HepG2 (cell line): ENCODE results near the gene ZNF780B. TPM values are rescaled to one million over a fixed set of nuclear protein-coding genes. Genes with fewer than 3 reads are reported as not detected.

Experiments
- ATAC-seq: fragments of 200-7000 bp; cut with Tn5 transposase; 3 replicates; pipeline ENCODE4 v1.9.1; 2020; ENCODE audit warnings: mild to moderate bottlenecking, moderate library complexity
- BruUV-seq: library from RNA; stranded (reverse); fragments of 400-500 nt; replicated peaks from 2 replicates; lab custom pipeline; 2021; lab: Mats Ljungman, UMichigan
- CTCF ChIA-PET: fragments of 300-600 bp; formaldehyde crosslinking; extraction: SDS; loops from one replicate; lab custom pipeline; 2021; ENCODE audit warnings: low total read pairs, inconsistent platforms, low intra/inter-chr PET ratio; lab: Yijun Ruan, JAX
- POLR2A ChIA-PET: fragments of 350-600 bp; sonication (Branson Sonifier 250); formaldehyde crosslinking; loops from one replicate; lab custom pipeline; 2020; ENCODE audit warnings: antibody characterized with exemption, inconsistent platforms; lab: Yijun Ruan, JAX
- DNase-seq: peaks from one replicate; pipeline ENCODE4 v3.0.0-alpha.2; 2015; ENCODE audit warnings: low spot score
- FAIRE-seq: peaks from 3 replicates; lab custom pipeline; 2011; peaks lifted over from hg19 to GRCh38; lab: Jason Lieb, UNC
- H2AFZ ChIP-seq: one replicate; pipeline ENCODE4 v1.6.1; 2011; ENCODE audit warnings: low read length, inconsistent platforms
- H3K27ac ChIP-seq: fragments of 300-600 bp; 3 replicates; pipeline ENCODE4 v1.8.0; 2011; ENCODE audit warnings: mixed run types, mild to moderate bottlenecking, mixed read lengths, low read length, inconsistent platforms; ENCODE audit not compliant: insufficient read depth; ENCODE audit errors: extremely low read length
- H3K27me3 ChIP-seq, 2 experiments: fragments of 200-600 bp in 1 of 2; 2 replicates in 1 of 2; 3 replicates in 1 of 2; pipeline versions ENCODE4 v1.6.0 to v1.8.0; 2011; ENCODE audit warnings: low read length in 2 of 2, mild to moderate bottlenecking in 2 of 2, moderate library complexity in 2 of 2, inconsistent platforms in 1 of 2; ENCODE audit not compliant: insufficient read depth in 2 of 2, control insufficient read depth in 1 of 2
- H3K36me3 ChIP-seq, 2 experiments: fragments of 200-600 bp in 1 of 2; replicated peaks in 1 of 2; 2 replicates in 1 of 2; 3 replicates in 1 of 2; pipeline versions ENCODE4 v1.5.1 to v1.8.0; 2011; ENCODE audit warnings: low read length in 2 of 2, inconsistent platforms in 1 of 2; ENCODE audit not compliant: insufficient read depth in 2 of 2, control insufficient read depth in 1 of 2
- H3K4me1 ChIP-seq: 2 replicates; pipeline ENCODE4 v1.5.1; 2012; ENCODE audit warnings: low read length, inconsistent platforms; ENCODE audit not compliant: insufficient read depth
- H3K4me2 ChIP-seq: 2 replicates; pipeline ENCODE4 v1.6.0; 2011; ENCODE audit warnings: low read depth, low read length, inconsistent platforms
- H3K4me3 ChIP-seq, 3 experiments: fragments of 200-600 bp in 1 of 3; sonication (generic), shearing (Covaris generic) in 1 of 3; replicated peaks in 1 of 3; 2 replicates each; pipeline ENCODE4 v1.5.1; 2011 to 2016; ENCODE audit warnings: low read length in 3 of 3, inconsistent platforms in 2 of 3, low read depth in 2 of 3, mild to moderate bottlenecking in 2 of 3, control low read depth in 1 of 3, mixed read lengths in 1 of 3; ENCODE audit not compliant: insufficient read depth in 1 of 3
- H3K79me2 ChIP-seq: one replicate; pipeline ENCODE4 v1.6.1; 2011; ENCODE audit warnings: low read length, inconsistent platforms; ENCODE audit not compliant: insufficient read depth
- H3K9ac ChIP-seq: 2 replicates; pipeline ENCODE4 v1.6.0; 2011; ENCODE audit warnings: mild to moderate bottlenecking, low read depth, low read length, inconsistent platforms; ENCODE audit not compliant: insufficient read depth
- H3K9me3 ChIP-seq: 2 replicates; pipeline ENCODE4 v1.5.1; 2012; ENCODE audit warnings: mild to moderate bottlenecking, low read length
- H4K20me1 ChIP-seq: 2 replicates; pipeline ENCODE4 v1.6.0; 2011; ENCODE audit warnings: inconsistent platforms, mild to moderate bottlenecking, low read length, moderate library complexity; ENCODE audit not compliant: insufficient read depth
- PLSCR1 ChIP-seq: sonication (generic); formaldehyde crosslinking; IDR thresholded peaks from 2 replicates; pipeline ENCODE4 v1.5.0; 2020; ENCODE audit warnings: missing genetic modification reagents, mild to moderate bottlenecking, borderline replicate concordance
- RBM22 ChIP-seq: fragments of 200-400 bp; formaldehyde crosslinking; optimal IDR thresholded peaks from 2 replicates; pipeline ENCODE3; 2017; ENCODE audit warnings: mild to moderate bottlenecking, low read length, moderate library complexity
- ZNF142 ChIP-seq: sonication (generic); formaldehyde crosslinking; IDR thresholded peaks from 2 replicates; pipeline ENCODE4 v1.4.0; 2020; ENCODE audit warnings: missing genetic modification reagents
- ZNF20 ChIP-seq: sonication (generic); formaldehyde crosslinking; IDR thresholded peaks from 2 replicates; pipeline ENCODE4 v1.4.0; 2020; ENCODE audit warnings: mild to moderate bottlenecking, moderate library complexity, missing genetic modification reagents
- ZNF615 ChIP-seq: sonication (generic); formaldehyde crosslinking; IDR thresholded peaks from 2 replicates; pipeline ENCODE4 v1.5.0; 2020; ENCODE audit warnings: mild to moderate bottlenecking, missing genetic modification reagents, borderline replicate concordance
- WGBS: methylation state at CpG from one replicate; pipeline ENCODE4 v1.1.6; 2017; ENCODE audit warnings: low lambda C conversion rate; 5-methylcytosine and 5-hydroxymethylcytosine counted together
- in situ Hi-C: cut with HindIII; loops from 2 replicates; pipeline ENCODE4 v1.10.0; 2017; ENCODE audit warnings: low pct_unique_long_range_greater_than_20kb; ENCODE audit not compliant: extremely low pct_ligation_motif_present
- intact Hi-C: fragments of 100-400 bp; cut with micrococcal nuclease; formaldehyde crosslinking; loops from one replicate; pipeline ENCODE4 v1.10.0; 2022; ENCODE audit not compliant: unreplicated experiment
- polyA plus RNA-seq, 8 experiments: library from polyadenylated mRNA; depleted of rRNA in 3 of 8; stranded (reverse) in 7 of 8; unstranded in 1 of 8; fragments of >200 nt; fragmentation: Illumina TruSeq in 4 of 8; extraction: Trizol in 4 of 8; gene quantifications; 2 replicates each; pipeline versions ENCODE4 v1.2.1 to v1.2.3, GENCODE V29; 2011 to 2016; ENCODE audit warnings: low read depth in 4 of 8, missing spikeins in 1 of 8, mixed read lengths in 1 of 8; ENCODE audit not compliant: insufficient read depth in 1 of 8
- total RNA-seq, 5 experiments: library from RNA; depleted of rRNA; stranded (reverse); fragments of >200 nt; fragmentation: Illumina TruSeq; extraction: Trizol; gene quantifications; 2 replicates each; pipeline ENCODE4 v1.2.3, GENCODE V29; 2016; ENCODE audit warnings: low read depth in 1 of 5

ZNF780B gene
- total and polyA plus RNA-seq, 2 of the 13 experiments (the other 11 are each of a cell fraction or from before 2014, with no cell fraction given): 6.6 to 21.9 TPM

GRCh38 chr19:39986643-39987042, 69.4 kb downstream of the ZNF780B start (continued):
- TF ChIP-seq ZNF142: no peak

- ChIA-PET POLR2A (interaction anchor here (1.2 kb wide), 1 partner anchor 13 kb away, joined by 5 read pairs; the partner anchor contains the start of gene PSMC4), CTCF (no interaction called here)
- BruUV-seq: no TSS peak
- DNase-seq: no peak
- Histone ChIP-seq H3K4me2 (no peak overlapping the region), H3K4me1 (no peaks in the 10 kb centered on the region), H3K4me3 (no peak overlapping the region), H4K20me1 (no peaks in the 10 kb centered on the region), H3K27me3 (no peaks in the 10 kb centered on the region), H3K27ac (no peak overlapping the region), H3K9me3 (peaks cover 14% of the 10 kb centered on the region), H2AFZ (no peak overlapping the region), H3K79me2 (peaks cover 9% of the 10 kb centered on the region), H3K36me3 (peaks cover 8 to 28% of the 10 kb centered on the region in 2 experiments), H3K9ac (no peak overlapping the region)
- in situ Hi-C loops (no loop called here), intact Hi-C loops (no loop called here)
- no peak for ATAC-seq
- TF ChIP-seq ZNF20: peak; percentile 99
- TF ChIP-seq PLSCR1 (CRISPR knock-in tag): no peak
- peak; percentile 20 for TF ChIP-seq RBM22
- no peak for TF ChIP-seq ZNF615 (CRISPR knock-in tag)
- FAIRE-seq: no peak
- 81% methylated on average over 5 of the region's 5 CpGs for WGBS
Observed at GRCh38 chr19:39983695-39984300, 72.2 kb downstream of the ZNF780B start.
